H9 (cell line): ENCODE data around the gene TOMM40L. TPM values are rescaled to one million over a fixed set of nuclear protein-coding genes. Genes with fewer than 3 reads are reported as not detected.

Experiments used
- DNase-seq: peaks from one replicate; pipeline ENCODE4 v3.0.0-alpha.2; 2017
- H2AFZ ChIP-seq: one replicate; pipeline ENCODE4 v1.6.1; 2013; ENCODE audit warnings: mild to moderate bottlenecking, low read length, control low read depth, moderate library complexity
- H2AK5ac ChIP-seq: 2 replicates; pipeline ENCODE4 v1.6.1; 2013; ENCODE audit warnings: low read length, control low read depth, mixed read lengths; ENCODE audit not compliant: insufficient read length
- H2BK120ac ChIP-seq: one replicate; pipeline ENCODE4 v1.6.1; 2013; ENCODE audit warnings: low read depth, mild to moderate bottlenecking, low read length, control low read depth, inconsistent platforms; ENCODE audit not compliant: poor library complexity, severe bottlenecking
- H2BK12ac ChIP-seq: 2 replicates; pipeline ENCODE4 v1.6.1; 2013; ENCODE audit warnings: low read length, control low read depth, mixed read lengths, low read depth; ENCODE audit not compliant: insufficient read length
- H2BK15ac ChIP-seq: 2 replicates; pipeline ENCODE4 v1.6.1; 2013; ENCODE audit warnings: low read depth, low read length, control low read depth
- H2BK20ac ChIP-seq: one replicate; pipeline ENCODE4 v1.6.1; 2013; ENCODE audit warnings: low read depth, mild to moderate bottlenecking, low read length, control low read depth, inconsistent platforms; ENCODE audit not compliant: poor library complexity, severe bottlenecking
- H2BK5ac ChIP-seq: 2 replicates; pipeline ENCODE4 v1.6.1; 2013; ENCODE audit warnings: low read length, control low read depth, mixed read lengths; ENCODE audit not compliant: insufficient read length
- H3K14ac ChIP-seq: 2 replicates; pipeline ENCODE4 v1.6.1; 2013; ENCODE audit warnings: low read length, control low read depth; ENCODE audit not compliant: insufficient read depth
- H3K18ac ChIP-seq: 2 replicates; pipeline ENCODE4 v1.6.1; 2013; ENCODE audit warnings: low read depth, mild to moderate bottlenecking, mixed read lengths, low read length, control low read depth; ENCODE audit not compliant: insufficient read length
- H3K23ac ChIP-seq: 2 replicates; pipeline ENCODE4 v1.6.1; 2013; ENCODE audit warnings: low read length, control low read depth, mixed read lengths, low read depth; ENCODE audit not compliant: insufficient read length
- H3K23me2 ChIP-seq: 2 replicates; pipeline ENCODE4 v1.6.1; 2013; ENCODE audit warnings: low read depth, mild to moderate bottlenecking, mixed read lengths, low read length, control low read depth; ENCODE audit not compliant: insufficient read length, poor library complexity, severe bottlenecking
- H3K27ac ChIP-seq: 2 replicates; pipeline ENCODE4 v1.5.1; 2013; ENCODE audit warnings: low read length, control low read depth, mixed read lengths, low read depth; ENCODE audit not compliant: insufficient read length
- H3K27me3 ChIP-seq: 2 replicates; pipeline ENCODE4 v1.6.1; 2013; ENCODE audit warnings: low read length, control low read depth, inconsistent platforms; ENCODE audit not compliant: insufficient read depth
- H3K4ac ChIP-seq: 2 replicates; pipeline ENCODE4 v1.6.1; 2013; ENCODE audit warnings: low read depth, mild to moderate bottlenecking, control low read depth, inconsistent platforms, low read length, moderate library complexity
- H3K4me1 ChIP-seq: 2 replicates; pipeline ENCODE4 v1.6.1; 2013; ENCODE audit warnings: low read length, control low read depth, inconsistent platforms; ENCODE audit not compliant: insufficient read depth
- H3K4me2 ChIP-seq: 2 replicates; pipeline ENCODE4 v1.6.1; 2013; ENCODE audit warnings: low read length, control low read depth, mixed read lengths; ENCODE audit not compliant: insufficient read length, insufficient read depth
- H3K56ac ChIP-seq: 2 replicates; pipeline ENCODE4 v1.6.1; 2013; ENCODE audit warnings: low read depth, mild to moderate bottlenecking, mixed read lengths, low read length, control low read depth; ENCODE audit not compliant: insufficient read length
- H3K79me1 ChIP-seq: 2 replicates; pipeline ENCODE4 v1.6.1; 2013; ENCODE audit warnings: low read depth, mild to moderate bottlenecking, moderate library complexity, low read length, control low read depth, inconsistent platforms; ENCODE audit not compliant: insufficient read depth, poor library complexity, severe bottlenecking
- H3K79me2 ChIP-seq: 2 replicates; pipeline ENCODE4 v1.6.1; 2013; ENCODE audit warnings: low read length, control low read depth, inconsistent platforms; ENCODE audit not compliant: insufficient read depth
- H3K9ac ChIP-seq: 2 replicates; pipeline ENCODE4 v1.6.1; 2013; ENCODE audit warnings: low read length, control low read depth, mixed read lengths; ENCODE audit not compliant: insufficient read length; ENCODE audit errors: extremely low read depth
- H3K9me3 ChIP-seq: one replicate; pipeline ENCODE4 v1.6.1; 2013; ENCODE audit warnings: low read depth, low read length, inconsistent platforms; ENCODE audit not compliant: control insufficient read depth
- H3T11ph ChIP-seq: one replicate; pipeline ENCODE4 v1.6.1; 2013; ENCODE audit warnings: mild to moderate bottlenecking, low read length, control low read depth, inconsistent platforms
- H4K20me1 ChIP-seq: one replicate; pipeline ENCODE4 v1.6.1; 2013; ENCODE audit not compliant: control insufficient read depth, insufficient read length, insufficient read depth
- H4K5ac ChIP-seq: 2 replicates; pipeline ENCODE4 v1.6.1; 2013; ENCODE audit warnings: low read depth, mild to moderate bottlenecking, mixed read lengths, low read length, control low read depth; ENCODE audit not compliant: insufficient read length
- H4K8ac ChIP-seq: replicated peaks from 2 replicates; pipeline ENCODE4 v1.6.1; 2013; ENCODE audit warnings: low read length, control low read depth, mixed read lengths, low read depth; ENCODE audit not compliant: insufficient read length
- H4K91ac ChIP-seq: 2 replicates; pipeline ENCODE4 v1.6.1; 2013; ENCODE audit warnings: low read depth, mild to moderate bottlenecking, moderate library complexity, mixed read lengths, low read length, control low read depth; ENCODE audit not compliant: insufficient read length
- H3K27ac Mint-ChIP-seq, 3 experiments: 2 replicates in 2 of 3; 3 replicates in 1 of 3; pipeline ENCODE4 v1.8.0; 2020 to 2021; ENCODE audit warnings: mixed read lengths in 3 of 3, mild to moderate bottlenecking in 1 of 3, moderate library complexity in 1 of 3
- H3K27me3 Mint-ChIP-seq: 2 replicates; pipeline ENCODE4 v1.8.0; 2021; ENCODE audit warnings: low read depth, mild to moderate bottlenecking, moderate library complexity, mixed read lengths
- H3K36me3 Mint-ChIP-seq, 3 experiments: 2 replicates in 2 of 3; 3 replicates in 1 of 3; pipeline ENCODE4 v1.8.0; 2020 to 2021; ENCODE audit warnings: low read depth in 3 of 3, mixed read lengths in 3 of 3; ENCODE audit not compliant: insufficient read depth in 1 of 3
- H3K4me1 Mint-ChIP-seq, 2 experiments: 2 replicates each; pipeline ENCODE4 v1.8.0; 2020; ENCODE audit warnings: mixed read lengths in 2 of 2
- H3K4me3 Mint-ChIP-seq, 2 experiments: 2 replicates in 1 of 2; 3 replicates in 1 of 2; pipeline ENCODE4 v1.8.0; 2020 to 2021; ENCODE audit warnings: mild to moderate bottlenecking in 2 of 2, mixed read lengths in 2 of 2, moderate library complexity in 1 of 2
- H3K9me3 Mint-ChIP-seq, 2 experiments: 2 replicates in 1 of 2; 3 replicates in 1 of 2; pipeline ENCODE4 v1.8.0; 2020; ENCODE audit warnings: mild to moderate bottlenecking in 2 of 2, mixed read lengths in 2 of 2, moderate library complexity in 1 of 2
- CTCF ChIP-seq: fragments of 200-600 bp; sonication (generic); conservative IDR thresholded peaks from 3 replicates; pipeline ENCODE4 v1.8.0; 2021; ENCODE audit warnings: antibody characterized with exemption, mild to moderate bottlenecking
- WGBS: extraction: QIAGEN DNeasy Blood & Tissue Kit; methylation state at CpG from one replicate; pipeline ENCODE4 v1.1.7; 2013; ENCODE audit warnings: missing lambda C conversion rate, low lambda C conversion rate, mixed read lengths; ENCODE audit not compliant: insufficient read length; ENCODE audit errors: extremely low coverage; 5-methylcytosine and 5-hydroxymethylcytosine counted together
- total RNA-seq: library from RNA; stranded (reverse); gene quantifications from 2 replicates; pipeline ENCODE4 v1.2.1, GENCODE V29; 2021

The TOMM40L gene
- total RNA-seq, 1 experiment from 2014 or later, result 13.5 TPM

- Mint-ChIP-seq H3K27ac (no peak overlapping the region), H3K9me3 (peaks cover 7 to 8% of the 10 kb centered on the region in 2 experiments; a peak in 4 of 5 replicates), H3K4me3 (no peak overlapping the region), H3K4me1 (peaks cover 0 to 5% of the 10 kb centered on the region in 2 experiments; a peak in 3 of 4 replicates), H3K27me3 (peaks cover 16% of the 10 kb centered on the region), H3K36me3 (peaks cover 0 to 5% (median 4%) of the 10 kb centered on the region in 3 experiments; a peak in 2 of 7 replicates)
- WGBS, result no CpG with 5 or more reads among the region's 7 CpGs
- no peak overlapping the region for H2BK20ac ChIP-seq
- H3K4me2 ChIP-seq, result no peak overlapping the region
- no peak overlapping the region for H3K4ac ChIP-seq
- no peak overlapping the region for H3K56ac ChIP-seq
- H4K91ac ChIP-seq, result no peak overlapping the region
- H2BK120ac ChIP-seq, result no peak overlapping the region
- H3K79me2 ChIP-seq, result no peaks in the 10 kb centered on the region
- no peak overlapping the region for H2AFZ ChIP-seq
- H2AK5ac ChIP-seq, result no peak overlapping the region
- no peak overlapping the region for H3K14ac ChIP-seq
- H4K5ac ChIP-seq, result no peak overlapping the region
- no peak overlapping the region for H3K9ac ChIP-seq
- no peak for DNase-seq
- no peak overlapping the region for H3K18ac ChIP-seq
- no peaks in the 10 kb centered on the region for H3K23me2 ChIP-seq
- no peak overlapping the region for H2BK12ac ChIP-seq
- H4K20me1 ChIP-seq, result no peaks in the 10 kb centered on the region
- no peak overlapping the region for H3T11ph ChIP-seq
- no peak for TF ChIP-seq CTCF
- H3K79me1 ChIP-seq, result no peaks in the 10 kb centered on the region
- H2BK5ac ChIP-seq, result no peak overlapping the region
- no peak overlapping the region for H3K23ac ChIP-seq
- no peak overlapping the region for H4K8ac ChIP-seq
- no peak overlapping the region for H3K27ac ChIP-seq
- H3K27me3 ChIP-seq, result no peaks in the 10 kb centered on the region
- H3K4me1 ChIP-seq, result no peaks in the 10 kb centered on the region
- no peaks in the 10 kb centered on the region for H3K9me3 ChIP-seq
- no peak overlapping the region for H2BK15ac ChIP-seq
Measured at GRCh38 chr1:161250829-161251228, 25.0 kb downstream of the TOMM40L start.
